Measurements from ENCODE around the gene ADAM19. TPM values are rescaled to one million over a fixed set of nuclear protein-coding genes. Genes with fewer than 3 reads are reported as not detected.

Gene ADAM19
- total RNA-seq, 6 experiments from 2014 or later: 1.8 to 9.4 (median 4.5) TPM

DNA sequence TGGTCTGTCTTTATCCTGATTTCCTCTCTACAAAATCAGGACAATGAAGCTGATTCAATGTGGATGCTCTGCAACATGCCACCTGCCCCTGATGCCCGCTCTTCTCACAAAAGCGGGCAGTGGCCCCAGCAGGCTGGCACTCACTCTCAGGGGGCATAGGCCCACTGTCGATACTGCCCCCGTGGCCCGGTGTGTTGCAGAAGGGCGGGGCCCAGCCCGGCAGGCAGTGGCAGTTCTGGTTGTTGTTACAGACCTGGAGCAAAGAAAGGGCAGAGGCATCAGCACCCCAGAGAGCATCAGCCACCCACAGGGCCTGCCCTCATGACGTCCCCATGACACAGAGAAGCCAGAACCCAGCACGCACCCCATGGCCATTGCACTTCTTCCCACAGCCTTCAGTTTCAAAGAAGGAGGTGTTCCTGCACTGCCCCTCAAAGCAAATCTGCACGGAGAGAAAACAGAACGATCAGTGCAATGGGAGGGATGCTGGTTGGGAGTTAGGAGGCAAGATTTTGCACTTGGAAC lies 84.0 kb downstream of the ADAM19 start:
- DNase-seq: no peak
- 96% methylated on average over 4 of the region's 11 CpGs for WGBS (ENCODE audit: insufficient coverage, low coverage, low lambda C conversion rate, missing lambda C conversion rate)
- no peak overlapping the region for H3K4me3 ChIP-seq
- peaks cover 0 to 5% (median 0%) of the 10 kb centered on the region in 4 donors for H3K4me1 ChIP-seq
- intact Hi-C loops (cut with DNase I): no loop called here
- H3K27ac ChIP-seq: no peak overlapping the region
- no peak for ATAC-seq
- TF ChIP-seq, protein P1, sequence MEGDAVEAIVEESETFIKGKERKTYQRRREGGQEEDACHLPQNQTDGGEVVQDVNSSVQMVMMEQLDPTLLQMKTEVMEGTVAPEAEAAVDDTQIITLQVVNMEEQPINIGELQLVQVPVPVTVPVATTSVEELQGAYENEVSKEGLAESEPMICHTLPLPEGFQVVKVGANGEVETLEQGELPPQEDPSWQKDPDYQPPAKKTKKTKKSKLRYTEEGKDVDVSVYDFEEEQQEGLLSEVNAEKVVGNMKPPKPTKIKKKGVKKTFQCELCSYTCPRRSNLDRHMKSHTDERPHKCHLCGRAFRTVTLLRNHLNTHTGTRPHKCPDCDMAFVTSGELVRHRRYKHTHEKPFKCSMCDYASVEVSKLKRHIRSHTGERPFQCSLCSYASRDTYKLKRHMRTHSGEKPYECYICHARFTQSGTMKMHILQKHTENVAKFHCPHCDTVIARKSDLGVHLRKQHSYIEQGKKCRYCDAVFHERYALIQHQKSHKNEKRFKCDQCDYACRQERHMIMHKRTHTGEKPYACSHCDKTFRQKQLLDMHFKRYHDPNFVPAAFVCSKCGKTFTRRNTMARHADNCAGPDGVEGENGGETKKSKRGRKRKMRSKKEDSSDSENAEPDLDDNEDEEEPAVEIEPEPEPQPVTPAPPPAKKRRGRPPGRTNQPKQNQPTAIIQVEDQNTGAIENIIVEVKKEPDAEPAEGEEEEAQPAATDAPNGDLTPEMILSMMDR (IDR thresholded peaks at IDR 0.05): no peak
- no peak for TF ChIP-seq POLR2A (IDR thresholded peaks at IDR 0.05)
- peaks cover 0 to 22% (median 4%) of the 10 kb centered on the region in 4 donors for H3K36me3 ChIP-seq
- no peaks in the 10 kb centered on the region for H3K27me3 ChIP-seq
- H3K9me3 ChIP-seq: no peaks in the 10 kb centered on the region

DNA sequence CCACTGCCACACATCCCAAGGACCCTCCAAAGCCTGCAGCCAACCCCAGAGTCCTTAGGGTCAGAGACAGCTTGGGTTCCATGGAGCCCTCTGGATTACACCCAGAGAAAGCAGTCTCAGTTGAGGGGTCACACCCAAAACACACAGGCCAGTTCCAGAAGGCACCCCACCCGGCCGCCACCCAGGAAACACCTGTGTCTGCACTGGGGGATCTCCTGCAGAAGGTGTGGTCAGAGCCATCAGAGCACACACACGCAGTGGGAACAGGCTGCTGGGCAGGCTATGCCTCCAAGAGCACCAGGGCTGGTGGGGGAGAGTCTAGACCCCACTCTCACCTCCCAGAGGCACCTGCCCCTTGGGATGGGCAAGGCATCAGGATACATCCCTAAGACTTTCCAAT lies 88.2 kb downstream of the ADAM19 start:
- H3K4me3 ChIP-seq: no peak overlapping the region
- no peak for ATAC-seq
- intact Hi-C loops (cut with DNase I): no loop called here
- TF ChIP-seq, protein P1 (IDR thresholded peaks at IDR 0.05): no peak
- TF ChIP-seq POLR2A (IDR thresholded peaks at IDR 0.05): no peak
- peaks cover 0 to 25% (median 6%) of the 10 kb centered on the region in 4 donors for H3K4me1 ChIP-seq
- no peak overlapping the region for H3K27ac ChIP-seq
- no peaks in the 10 kb centered on the region for H3K9me3 ChIP-seq
- 60% methylated on average over 1 of the region's 3 CpGs for WGBS (ENCODE audit: insufficient coverage, low coverage, low lambda C conversion rate, missing lambda C conversion rate)
- no peaks in the 10 kb centered on the region for H3K27me3 ChIP-seq
- no peak for DNase-seq
- H3K36me3 ChIP-seq: peaks cover 0 to 22% (median 5%) of the 10 kb centered on the region in 4 donors

DNA sequence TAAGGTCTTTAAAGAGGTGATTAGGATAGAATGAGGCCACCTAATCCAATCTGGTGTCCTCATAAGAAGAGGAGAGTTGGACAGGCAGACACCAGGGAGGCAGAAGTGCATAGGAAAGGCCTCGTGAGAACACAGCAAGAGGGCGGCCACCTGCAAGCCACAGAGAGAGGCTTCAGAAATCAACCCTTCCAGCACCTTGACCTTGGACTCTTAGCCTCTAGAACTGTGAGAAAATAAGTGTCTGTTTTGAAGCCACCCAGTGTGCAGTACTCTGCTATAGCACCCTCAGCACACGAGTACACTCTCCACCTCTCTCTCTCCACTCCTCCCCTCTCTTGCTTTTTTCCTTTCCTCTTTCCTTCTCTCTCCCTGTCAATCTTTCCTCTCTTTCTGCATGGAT lies 88.7 kb downstream of the ADAM19 start:
- WGBS (ENCODE audit: insufficient coverage, low coverage, low lambda C conversion rate, missing lambda C conversion rate): 96% methylated on average over 3 of the region's 3 CpGs
- intact Hi-C loops (cut with DNase I): no loop called here

DNA sequence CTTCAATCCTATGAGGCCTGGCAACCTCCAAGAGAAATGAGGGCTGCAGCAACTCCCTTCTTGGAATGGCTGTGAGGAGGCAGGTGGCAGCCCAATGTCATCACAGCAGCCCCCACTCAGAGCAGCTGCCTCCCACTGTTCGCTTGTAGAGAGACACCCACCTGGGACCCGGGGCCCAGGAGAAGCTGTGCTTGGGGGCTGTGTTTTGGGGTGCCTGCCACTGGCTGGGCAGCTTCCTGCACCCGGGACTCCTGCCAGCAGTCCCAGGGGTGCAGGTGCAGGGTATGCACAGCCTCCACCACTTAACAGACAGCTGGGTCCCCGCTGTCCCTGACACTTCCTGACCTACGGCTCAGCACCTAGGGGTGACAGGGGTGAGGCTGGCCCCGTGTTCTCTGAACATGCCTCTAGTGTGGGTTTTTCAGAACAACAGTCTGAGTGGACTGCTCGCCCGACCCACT lies 89.3 kb downstream of the ADAM19 start:
- Histone ChIP-seq H3K27me3 (no peaks in the 10 kb centered on the region), H3K9me3 (no peaks in the 10 kb centered on the region), H3K27ac (peak overlapping the region in 1 of 3 donors; percentile 66), H3K36me3 (peaks cover 0 to 15% (median 3%) of the 10 kb centered on the region in 4 donors), H3K4me3 (no peak overlapping the region), H3K4me1 (peaks cover 0 to 25% (median 6%) of the 10 kb centered on the region in 4 donors)
- ATAC-seq (no peak), DNase-seq (no peak)
- intact Hi-C loops (cut with DNase I): no loop called here
- TF ChIP-seq, protein P1 (IDR thresholded peaks at IDR 0.05): no peak
- TF ChIP-seq POLR2A (IDR thresholded peaks at IDR 0.05): no peak
- WGBS (ENCODE audit: insufficient coverage, low coverage, low lambda C conversion rate, missing lambda C conversion rate): 100% methylated on average over 2 of the region's 8 CpGs

More for the DNA sequence above, 88.7 kb downstream of the ADAM19 start:
- TF ChIP-seq, protein P1 (IDR thresholded peaks at IDR 0.05): no peak
- no peak for TF ChIP-seq POLR2A (IDR thresholded peaks at IDR 0.05)
- Histone ChIP-seq H3K4me1 (peaks cover 0 to 25% (median 6%) of the 10 kb centered on the region in 4 donors), H3K27me3 (no peaks in the 10 kb centered on the region), H3K27ac (no peak overlapping the region), H3K4me3 (no peak overlapping the region), H3K9me3 (no peaks in the 10 kb centered on the region), H3K36me3 (peaks cover 0 to 21% (median 5%) of the 10 kb centered on the region in 4 donors)
- ATAC-seq (no peak), DNase-seq (no peak)
